CD4-positive, alpha-beta memory T cell (primary cell): ENCODE measurements around the gene TOR1B. TPM values are rescaled to one million over a fixed set of nuclear protein-coding genes. Genes with fewer than 3 reads are reported as not detected.

Source experiments
- CTCF ChIA-PET: fragments of 350-600 bp; sonication (Branson Sonifier 250); formaldehyde crosslinking; loops from one replicate; lab custom pipeline; 2021; ENCODE audit warnings: inconsistent platforms; ENCODE audit not compliant: partially characterized antibody; lab: Charles Lee
- POLR2A ChIA-PET: fragments of 350-600 bp; sonication (Branson Sonifier 250); formaldehyde crosslinking; loops from one replicate; lab custom pipeline; 2021; ENCODE audit not compliant: partially characterized antibody; lab: Charles Lee
- DNase-seq, 5 donors: peaks; one replicate each; pipeline versions ENCODE4 v3.0.0 to v3.0.0-alpha.2; 2020 to 2022; ENCODE audit warnings: mixed read lengths in 1 of 5
- H3K27ac ChIP-seq: one replicate; pipeline ENCODE4 v1.7.0; 2013; ENCODE audit warnings: low read depth, low read length
- H3K27me3 ChIP-seq: 2 replicates; pipeline ENCODE4 v1.7.0; 2013; ENCODE audit warnings: mild to moderate bottlenecking, low read length, moderate library complexity; ENCODE audit not compliant: insufficient read depth
- H3K36me3 ChIP-seq: 2 replicates; pipeline ENCODE4 v1.7.0; 2013; ENCODE audit warnings: mild to moderate bottlenecking, low read length, moderate library complexity; ENCODE audit not compliant: insufficient read depth
- H3K4me1 ChIP-seq: 2 replicates; pipeline ENCODE4 v1.7.0; 2013; ENCODE audit warnings: mild to moderate bottlenecking, low read length, moderate library complexity; ENCODE audit not compliant: insufficient read depth
- H3K4me3 ChIP-seq, 2 donors: one replicate each; pipeline ENCODE4 v1.7.0; 2013; ENCODE audit warnings: low read length in 2 of 2, mild to moderate bottlenecking in 1 of 2
- H3K9me3 ChIP-seq, 2 donors: one replicate each; pipeline ENCODE4 v1.7.0; 2013; ENCODE audit warnings: low read length in 2 of 2, control low read depth in 1 of 2; ENCODE audit not compliant: control insufficient read depth in 1 of 2
- H3K27ac Mint-ChIP-seq, 7 donors: one replicate each; pipeline ENCODE4 v1.8.0; 2020 to 2021; ENCODE audit warnings: mixed read lengths in 7 of 7, mild to moderate bottlenecking in 6 of 7, inconsistent platforms in 3 of 7, moderate library complexity in 3 of 7
- H3K27me3 Mint-ChIP-seq, 2 donors: one replicate each; pipeline ENCODE4 v1.8.0; 2020 to 2021; ENCODE audit warnings: mixed read lengths in 2 of 2
- H3K36me3 Mint-ChIP-seq, 2 donors: one replicate each; pipeline ENCODE4 v1.8.0; 2020 to 2021; ENCODE audit warnings: mixed read lengths in 2 of 2, inconsistent platforms in 1 of 2, mild to moderate bottlenecking in 1 of 2
- H3K4me1 Mint-ChIP-seq, 4 donors: one replicate each; pipeline ENCODE4 v1.8.0; 2020 to 2021; ENCODE audit warnings: mixed read lengths in 4 of 4, mild to moderate bottlenecking in 1 of 4
- H3K4me3 Mint-ChIP-seq, 8 donors: one replicate each; pipeline ENCODE4 v1.8.0; 2020 to 2021; ENCODE audit warnings: mixed read lengths in 8 of 8, mild to moderate bottlenecking in 7 of 8, moderate library complexity in 6 of 8, inconsistent platforms in 3 of 8
- H3K9me3 Mint-ChIP-seq, 8 donors: one replicate each; pipeline ENCODE4 v1.8.0; 2020 to 2021; ENCODE audit warnings: mixed read lengths in 8 of 8, mild to moderate bottlenecking in 5 of 8, inconsistent platforms in 3 of 8, moderate library complexity in 1 of 8
- intact Hi-C: fragments of 100-400 bp; cut with micrococcal nuclease; formaldehyde crosslinking; loops from one replicate; pipeline ENCODE4 v1.15.1; 2023
- polyA plus RNA-seq, 2 donors: library from polyadenylated mRNA; unstranded; fragments of 300-500 nt; fragmentation: Illumina TruSeq; gene quantifications; one replicate each; pipeline ENCODE4 v1.2.3, GENCODE V29; 2021
- total RNA-seq, 2 experiments: library from RNA; stranded (reverse); gene quantifications; one replicate each; pipeline ENCODE4 v1.2.3, GENCODE V29; 2021

TOR1B gene
- total and polyA plus RNA-seq, 4 experiments from 2014 or later = 17.5 to 33.0 (median 27.0) TPM

- intact Hi-C loops = no loop called here
- Mint-ChIP-seq H3K27ac (peak overlapping the region in 4 of 7 donors; percentile 2 to 57 (median 30)), H3K4me3 (no peak overlapping the region), H3K36me3 (peaks cover 39 to 57% of the 10 kb centered on the region in 2 donors), H3K27me3 (no peaks in the 10 kb centered on the region), H3K9me3 (no peaks in the 10 kb centered on the region), H3K4me1 (peaks cover 29 to 48% (median 40%) of the 10 kb centered on the region in 4 donors)
- H3K27ac ChIP-seq = no peak overlapping the region
- no peak overlapping the region for H3K4me3 ChIP-seq
- ChIA-PET POLR2A (no interaction called here), CTCF (interaction anchor here (1.4 kb wide), 1 partner anchor 35 kb away, joined by 3 read pairs; no protein-coding TSS in a partner anchor)
- no peak for DNase-seq
- peaks cover 32% of the 10 kb centered on the region for H3K4me1 ChIP-seq
- peaks cover 43% of the 10 kb centered on the region for H3K36me3 ChIP-seq
- H3K9me3 ChIP-seq = no peaks in the 10 kb centered on the region
- no peaks in the 10 kb centered on the region for H3K27me3 ChIP-seq
Observed at GRCh38 chr9:129849901-129850300, 46.9 kb downstream of the TOR1B start.

- no peak for DNase-seq
- CTCF ChIA-PET = no interaction called here
- Mint-ChIP-seq H3K27me3 (no peaks in the 10 kb centered on the region), H3K4me1 (peaks cover 27 to 45% (median 35%) of the 10 kb centered on the region in 4 donors), H3K9me3 (no peaks in the 10 kb centered on the region), H3K36me3 (peaks cover 47 to 64% of the 10 kb centered on the region in 2 donors), H3K4me3 (no peak overlapping the region), H3K27ac (peak overlapping the region in 2 of 7 donors; percentile 25 to 36)
- intact Hi-C loops = no loop called here
- Histone ChIP-seq H3K27me3 (no peaks in the 10 kb centered on the region), H3K4me3 (no peak overlapping the region), H3K36me3 (peaks cover 50% of the 10 kb centered on the region), H3K4me1 (peaks cover 23% of the 10 kb centered on the region), H3K9me3 (no peaks in the 10 kb centered on the region), H3K27ac (no peak overlapping the region)
- POLR2A ChIA-PET = interaction anchor here (0.6 to 1.4 kb wide), 4 partner anchors 12 to 33 kb away, joined by 3 to 6 read pairs (median 4); no protein-coding TSS in a partner anchor
Observed at GRCh38 chr9:129850821-129851550, 48.0 kb downstream of the TOR1B start.

DNA sequence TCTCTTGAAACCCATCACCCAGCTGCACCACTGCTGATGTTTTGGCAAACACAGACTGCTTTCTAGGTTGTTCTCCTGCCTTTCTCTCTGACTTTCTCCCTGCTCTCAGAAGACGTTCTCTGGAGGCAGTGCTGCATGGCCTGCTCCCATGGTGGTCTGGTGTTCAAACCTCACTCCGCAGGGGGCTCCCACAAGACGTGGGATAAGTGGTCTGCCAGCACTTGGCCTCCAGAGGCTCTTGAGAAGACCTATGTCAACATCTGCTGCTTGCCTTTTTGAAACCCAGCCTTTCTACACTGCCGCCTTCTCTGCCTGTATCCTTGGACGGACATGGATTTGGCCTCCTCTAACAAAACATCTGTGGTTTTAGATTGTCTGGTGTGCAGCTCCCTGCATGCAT is 48.8 kb downstream of the TOR1B start:
- Histone ChIP-seq H3K4me1 (peaks cover 21% of the 10 kb centered on the region), H3K4me3 (no peak overlapping the region), H3K27me3 (no peaks in the 10 kb centered on the region), H3K36me3 (peaks cover 58% of the 10 kb centered on the region), H3K9me3 (no peaks in the 10 kb centered on the region), H3K27ac (no peak overlapping the region)
- intact Hi-C loops = no loop called here
- Mint-ChIP-seq H3K36me3 (peaks cover 55 to 69% of the 10 kb centered on the region in 2 donors), H3K4me1 (peaks cover 27 to 45% (median 33%) of the 10 kb centered on the region in 4 donors), H3K27ac (peak overlapping the region in 2 of 7 donors; percentile 68 to 69), H3K27me3 (no peaks in the 10 kb centered on the region), H3K9me3 (no peaks in the 10 kb centered on the region), H3K4me3 (no peak overlapping the region)
- DNase-seq = no peak
- POLR2A ChIA-PET = interaction anchor here (1.2 to 1.4 kb wide), 3 partner anchors 11 to 18 kb away, joined by 3 to 6 read pairs (median 3); no protein-coding TSS in a partner anchor
- CTCF ChIA-PET = no interaction called here

GRCh38 chr9:129852579-129852978 is 49.6 kb downstream of the TOR1B start:
- H3K4me3 Mint-ChIP-seq = no peak overlapping the region
- no peaks in the 10 kb centered on the region for H3K9me3 Mint-ChIP-seq
- H3K36me3 Mint-ChIP-seq = peaks cover 58 to 73% of the 10 kb centered on the region in 2 donors
- H3K27me3 ChIP-seq = no peaks in the 10 kb centered on the region
- no peaks in the 10 kb centered on the region for H3K27me3 Mint-ChIP-seq
- POLR2A ChIA-PET = interaction anchor here (1.2 to 1.4 kb wide), 2 partner anchors 14 to 17 kb away, joined by 3 read pairs; no protein-coding TSS in a partner anchor
- peaks cover 18% of the 10 kb centered on the region for H3K4me1 ChIP-seq
- no peak for DNase-seq
- intact Hi-C loops = no loop called here
- peaks cover 25 to 48% (median 33%) of the 10 kb centered on the region in 4 donors for H3K4me1 Mint-ChIP-seq
- CTCF ChIA-PET = interaction anchor here (0.9 kb wide), 1 partner anchor 126 kb away, joined by 3 read pairs; no protein-coding TSS in a partner anchor
- no peak overlapping the region for H3K4me3 ChIP-seq
- H3K9me3 ChIP-seq = no peaks in the 10 kb centered on the region
- peaks cover 65% of the 10 kb centered on the region for H3K36me3 ChIP-seq
- no peak overlapping the region for H3K27ac ChIP-seq
- H3K27ac Mint-ChIP-seq = peak overlapping the region in 2 of 7 donors; percentile 13 to 56

DNA sequence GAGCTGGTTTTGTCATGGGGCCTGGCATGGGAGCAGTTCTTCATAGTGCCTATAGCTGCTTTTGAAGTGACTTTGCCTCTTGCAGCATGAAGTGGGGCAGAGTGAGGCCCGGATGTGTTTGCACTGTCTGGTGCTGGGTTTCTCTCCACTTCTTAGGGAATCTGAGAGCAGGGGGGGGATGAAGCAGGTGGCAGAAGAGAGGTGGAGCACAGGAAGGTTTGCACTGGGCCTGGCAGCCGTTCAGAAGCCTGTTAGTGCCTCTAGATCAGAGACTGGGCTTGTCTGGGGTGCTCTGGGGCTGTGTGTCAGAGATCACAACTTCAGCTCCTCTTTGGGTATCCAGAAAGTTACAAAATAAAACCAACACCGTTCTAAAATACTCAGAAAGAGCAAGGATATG is 50.6 kb downstream of the TOR1B start:
- intact Hi-C loops = no loop called here
- ChIA-PET POLR2A (interaction anchor here (0.5 to 1.4 kb wide), 4 partner anchors 9 to 154 kb away, joined by 3 to 5 read pairs (median 4); no protein-coding TSS in a partner anchor), CTCF (interaction anchor here (0.9 kb wide), 1 partner anchor 127 kb away, joined by 3 read pairs; no protein-coding TSS in a partner anchor)
- Histone ChIP-seq H3K27ac (no peak overlapping the region), H3K9me3 (no peaks in the 10 kb centered on the region), H3K4me1 (peaks cover 18% of the 10 kb centered on the region), H3K27me3 (no peaks in the 10 kb centered on the region), H3K4me3 (no peak overlapping the region), H3K36me3 (peaks cover 75% of the 10 kb centered on the region)
- Mint-ChIP-seq H3K27ac (peak overlapping the region in 4 of 7 donors; percentile 2 to 79 (median 30)), H3K4me3 (peak overlapping the region in 2 of 8 donors; percentile 22 to 28), H3K4me1 (peaks cover 26 to 44% (median 33%) of the 10 kb centered on the region in 4 donors), H3K27me3 (no peaks in the 10 kb centered on the region), H3K9me3 (no peaks in the 10 kb centered on the region), H3K36me3 (peaks cover 63 to 76% of the 10 kb centered on the region in 2 donors)
- no peak for DNase-seq

- Mint-ChIP-seq H3K36me3 (peaks cover 63 to 77% of the 10 kb centered on the region in 2 donors), H3K27me3 (no peaks in the 10 kb centered on the region), H3K4me3 (peak overlapping the region in 7 of 8 donors; percentile 1 to 70 (median 53)), H3K27ac (peak overlapping the region; percentile 2 to 93 (median 73)), H3K9me3 (no peaks in the 10 kb centered on the region), H3K4me1 (peaks cover 28 to 44% (median 34%) of the 10 kb centered on the region in 4 donors)
- no peak for DNase-seq
- POLR2A ChIA-PET = interaction anchor here (0.9 to 2.0 kb wide), 5 partner anchors 8 to 20 kb away, joined by 3 to 5 read pairs (median 4); partner anchors contain the start of gene USP20
- intact Hi-C loops = no loop called here
- Histone ChIP-seq H3K27me3 (no peaks in the 10 kb centered on the region), H3K4me3 (no peak overlapping the region), H3K4me1 (peaks cover 19% of the 10 kb centered on the region), H3K36me3 (peaks cover 76% of the 10 kb centered on the region), H3K9me3 (no peaks in the 10 kb centered on the region), H3K27ac (no peak overlapping the region)
- CTCF ChIA-PET = no interaction called here
Observed at GRCh38 chr9:129854588-129855110, 51.7 kb downstream of the TOR1B start.

GRCh38 chr9:129857207-129857606 is 54.2 kb downstream of the TOR1B start:
- no peaks in the 10 kb centered on the region for H3K27me3 Mint-ChIP-seq
- intact Hi-C loops = no loop called here
- peak overlapping the region in 5 of 7 donors; percentile 29 to 88 (median 57) for H3K27ac Mint-ChIP-seq
- H3K4me3 Mint-ChIP-seq = no peak overlapping the region
- no peak for DNase-seq
- Histone ChIP-seq H3K36me3 (peaks cover 69% of the 10 kb centered on the region), H3K4me1 (peaks cover 38% of the 10 kb centered on the region), H3K27ac (no peak overlapping the region), H3K4me3 (no peak overlapping the region), H3K9me3 (no peaks in the 10 kb centered on the region), H3K27me3 (no peaks in the 10 kb centered on the region)
- H3K4me1 Mint-ChIP-seq = peaks cover 29 to 48% (median 39%) of the 10 kb centered on the region in 4 donors
- POLR2A ChIA-PET = interaction anchor here (2.2 kb wide), 1 partner anchor 9 kb away, joined by 7 read pairs; no protein-coding TSS in a partner anchor
- CTCF ChIA-PET = no interaction called here
- H3K9me3 Mint-ChIP-seq = no peaks in the 10 kb centered on the region
- H3K36me3 Mint-ChIP-seq = peaks cover 53 to 71% of the 10 kb centered on the region in 2 donors
